Umbilical cord (tissue), 2 donors: ENCODE results near the gene NDUFB10. TPM values are rescaled to one million over a fixed set of nuclear protein-coding genes. Genes with fewer than 3 reads are reported as not detected.
"Not testable (repeated sequence)": the region's sequence is repeated elsewhere in the genome, so short reads cannot be mapped to it uniquely, and the experiment has no call there.

Experiments used
- DNase-seq: peaks from one replicate; pipeline ENCODE4 v3.0.0-alpha.2; 2015; ENCODE audit warnings: low spot score
- total RNA-seq: library from RNA; depleted of rRNA; stranded (reverse); fragments of >200 nt; gene quantifications from one replicate; pipeline ENCODE4 v1.2.3, GENCODE V29; 2014; ENCODE audit warnings: low replicate concordance; ENCODE audit not compliant: insufficient read depth

NDUFB10 gene
- total RNA-seq, 1 donor from 2014 or later, result 111 TPM

DNA sequence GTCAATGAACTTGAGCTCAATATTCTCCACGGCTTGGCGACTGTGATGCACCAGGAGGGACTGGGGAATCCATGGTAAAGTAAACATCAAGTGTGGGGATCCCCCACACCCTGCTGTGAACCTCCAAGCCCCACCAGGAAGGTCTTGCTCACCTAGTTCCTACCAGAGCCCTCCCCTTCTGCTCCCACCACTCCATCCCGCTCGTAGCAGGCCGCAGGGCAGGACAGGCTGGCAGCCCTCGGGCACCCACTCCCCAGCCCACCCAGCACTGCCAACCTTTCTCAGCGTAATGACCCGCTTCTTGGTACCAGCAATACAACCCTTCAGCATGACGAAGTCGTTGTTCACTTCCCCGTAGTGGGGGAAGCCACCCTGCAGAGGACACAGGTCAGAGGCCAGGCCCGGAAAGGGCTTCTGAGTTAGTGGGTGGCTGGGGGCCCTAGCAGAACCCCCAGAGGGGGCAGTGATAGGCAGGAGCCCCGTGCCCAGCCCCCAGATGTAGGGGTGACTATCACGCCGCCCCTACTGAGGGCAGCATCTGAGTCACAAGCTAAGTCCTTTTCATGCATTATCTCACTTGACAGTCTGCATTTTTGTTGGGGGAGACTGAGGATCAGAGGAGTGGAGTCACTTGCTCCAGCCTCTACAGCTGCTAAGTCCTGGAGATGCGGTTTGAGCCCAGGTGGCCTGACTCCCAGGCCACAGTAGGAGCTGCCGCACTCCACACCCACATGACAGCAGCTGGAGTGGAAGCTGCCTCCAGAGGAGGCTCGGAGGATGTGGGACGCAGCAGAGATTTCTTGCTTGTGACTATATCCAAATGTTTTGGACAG lies 13.6 kb upstream of the NDUFB10 start:
- no peak for DNase-seq

DNA sequence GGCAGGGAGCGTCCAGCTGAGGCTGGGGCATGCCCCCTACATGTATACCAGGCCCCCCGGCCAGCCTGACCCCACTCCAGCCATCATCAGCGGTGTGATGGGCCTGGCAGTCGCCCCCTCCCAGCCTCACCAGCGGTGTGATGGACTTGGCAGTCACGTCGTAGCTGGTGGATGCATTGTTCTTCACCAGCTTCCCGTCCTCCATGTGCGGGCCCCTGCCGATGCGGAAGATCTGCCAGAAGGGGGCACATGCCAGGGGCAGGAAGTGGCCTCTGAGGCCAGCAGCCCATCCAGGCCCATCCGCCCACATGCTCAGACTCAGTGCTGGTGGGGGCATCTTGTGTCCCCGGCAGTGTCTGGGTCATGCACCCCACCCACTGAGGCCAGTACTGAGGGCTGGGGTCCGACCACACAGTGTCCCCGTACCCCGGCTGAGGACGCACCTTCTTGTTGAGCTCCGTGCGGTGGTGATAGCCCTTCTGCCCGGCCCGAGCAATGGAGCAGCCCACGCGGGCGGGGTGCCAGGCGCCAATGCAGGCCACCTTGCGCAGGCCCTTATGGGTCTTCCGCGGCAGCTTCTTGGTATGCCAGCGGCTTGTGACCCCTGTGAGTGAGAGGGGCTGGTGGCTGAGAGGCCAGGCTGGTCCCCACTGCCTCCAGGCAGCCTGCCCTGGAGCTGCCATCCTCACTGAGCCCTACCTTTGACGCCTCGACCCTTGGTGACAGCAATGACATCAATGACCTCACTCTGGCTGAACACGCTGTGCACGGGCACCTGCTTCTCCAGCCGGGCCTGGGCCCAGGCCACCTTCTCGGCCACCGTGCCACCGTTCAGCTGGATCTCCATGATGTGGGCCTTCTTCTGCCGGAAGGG lies 12.6 kb upstream of the NDUFB10 start:
- DNase-seq, result no peak

DNA sequence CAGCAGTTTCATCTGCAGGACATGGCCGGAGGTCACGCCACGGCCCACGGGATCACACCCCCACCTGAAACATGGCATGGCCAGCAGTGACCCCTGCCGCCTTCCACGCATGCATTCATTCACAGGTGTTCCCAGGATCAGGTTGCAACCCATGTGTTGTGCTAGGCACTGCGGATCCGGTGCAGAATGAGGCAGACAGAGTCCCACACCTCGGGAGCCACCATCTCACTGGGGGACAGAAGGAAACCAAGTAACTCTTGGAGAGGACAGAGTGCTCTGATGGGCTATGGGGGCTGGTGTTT lies 12.0 kb upstream of the NDUFB10 start:
- DNase-seq, result no peak

GRCh38 chr16:1949507-1949906 lies 9.8 kb upstream of the NDUFB10 start:
- no peak for DNase-seq

DNA sequence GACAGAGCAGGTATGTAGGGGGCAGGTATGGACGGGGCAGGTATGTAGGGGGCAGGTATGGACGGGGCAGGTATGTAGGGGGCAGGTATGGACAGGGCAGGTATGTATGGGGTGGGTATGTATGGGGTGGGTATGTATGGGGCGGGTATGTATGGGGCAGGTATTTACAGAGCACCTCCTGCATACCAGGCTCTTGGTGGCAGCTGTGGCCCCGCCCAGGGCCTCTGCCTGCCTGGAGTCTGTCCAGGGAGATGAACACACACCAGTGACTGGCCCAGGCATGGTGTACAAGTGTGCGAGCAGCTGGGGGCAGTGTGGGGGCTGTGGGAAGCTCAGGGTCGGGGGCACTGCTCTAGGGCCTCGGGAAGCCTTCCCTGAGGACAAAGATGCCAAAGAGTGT lies 9.3 kb upstream of the NDUFB10 start:
- no peak for DNase-seq

- no peak for DNase-seq
Observed at GRCh38 chr16:1950559-1950958, 8.8 kb upstream of the NDUFB10 start.

DNA sequence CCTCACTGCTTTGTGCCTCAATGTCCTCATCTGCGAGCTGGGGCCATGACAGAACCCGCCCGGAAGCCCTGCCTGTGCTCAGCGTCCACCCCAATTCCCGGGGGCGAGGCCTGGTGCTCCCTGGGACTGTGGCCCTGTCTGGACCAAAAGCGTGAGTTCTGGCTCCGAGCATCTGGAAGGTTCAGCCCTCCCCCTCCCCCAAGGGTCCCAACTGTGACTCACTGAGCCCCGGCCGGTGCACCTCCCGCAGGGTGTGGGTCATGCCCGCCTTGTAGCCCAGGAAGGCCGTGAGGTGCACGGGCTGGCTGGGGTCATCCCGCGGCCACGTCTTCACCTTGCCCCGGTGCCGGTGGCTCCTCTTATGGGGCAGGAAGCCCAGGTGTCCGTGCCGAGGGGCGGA lies 5.6 kb upstream of the NDUFB10 start:
- no peak for DNase-seq

DNA sequence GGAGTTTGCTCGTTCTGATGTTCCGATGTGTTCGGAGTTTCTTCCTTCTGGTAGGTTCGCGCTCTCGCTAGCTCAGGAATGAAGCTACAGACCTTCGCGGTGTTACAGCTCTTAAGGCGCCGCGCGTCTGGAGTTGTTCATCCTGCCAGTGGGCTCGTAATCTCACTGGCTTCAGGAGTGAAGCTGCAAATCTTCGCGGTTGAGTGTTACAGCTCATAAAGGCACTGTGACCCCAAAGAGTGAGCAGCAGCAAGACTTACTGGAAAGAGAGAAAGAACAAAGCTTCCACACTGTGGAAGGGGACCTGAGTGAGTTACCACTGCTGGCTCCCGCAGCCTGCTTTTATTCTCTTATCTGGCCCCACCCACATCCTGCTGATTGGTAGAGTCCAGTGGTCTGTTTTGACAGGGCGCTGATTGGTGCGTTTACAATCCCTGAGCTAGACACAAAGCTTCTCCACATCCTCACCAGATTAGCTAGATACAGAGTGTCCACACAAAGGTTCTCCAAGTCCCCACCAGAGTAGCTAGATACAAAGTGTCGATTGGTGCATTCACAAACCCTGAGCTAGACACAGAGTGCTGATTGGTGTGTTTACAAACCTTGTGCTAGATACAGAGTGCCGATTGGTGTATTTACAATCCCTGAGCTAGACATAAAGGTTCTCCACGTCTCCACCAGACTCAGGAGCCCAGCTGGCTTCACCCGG lies 1.8 kb upstream of the NDUFB10 start:
- DNase-seq, result not testable (repeated sequence)

- not testable (repeated sequence) for DNase-seq
Observed at GRCh38 chr16:1958143-1958491, 1.2 kb upstream of the NDUFB10 start.

DNA sequence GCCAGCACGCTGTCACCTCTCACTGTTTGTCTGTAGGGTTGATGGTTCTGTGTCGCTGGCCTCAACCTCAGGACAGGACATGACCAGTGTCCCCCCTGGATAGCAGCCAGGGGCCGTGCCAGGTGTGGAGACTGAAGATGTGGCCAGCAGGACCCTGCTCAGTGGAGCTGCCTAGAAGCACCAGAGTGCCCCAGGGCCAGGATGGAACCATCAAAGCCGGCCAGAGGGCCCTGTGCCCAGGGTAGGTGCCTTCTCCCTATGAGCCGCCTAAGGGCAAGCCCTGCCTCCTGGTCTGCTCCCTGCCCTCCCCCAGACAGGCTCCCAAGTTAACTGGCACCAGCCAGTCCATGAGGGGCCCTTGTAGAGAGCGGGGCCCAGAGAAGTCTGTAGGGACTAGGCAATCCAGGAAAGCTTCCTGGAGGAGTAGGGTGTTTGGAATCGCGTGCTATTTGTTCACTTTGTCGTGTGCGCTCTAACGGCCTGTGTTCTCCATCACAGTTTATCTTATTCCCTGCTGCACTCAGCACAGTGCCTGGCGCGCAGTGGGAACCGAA lies 546 bp upstream of the NDUFB10 start:
- DNase-seq, result no peak

DNA sequence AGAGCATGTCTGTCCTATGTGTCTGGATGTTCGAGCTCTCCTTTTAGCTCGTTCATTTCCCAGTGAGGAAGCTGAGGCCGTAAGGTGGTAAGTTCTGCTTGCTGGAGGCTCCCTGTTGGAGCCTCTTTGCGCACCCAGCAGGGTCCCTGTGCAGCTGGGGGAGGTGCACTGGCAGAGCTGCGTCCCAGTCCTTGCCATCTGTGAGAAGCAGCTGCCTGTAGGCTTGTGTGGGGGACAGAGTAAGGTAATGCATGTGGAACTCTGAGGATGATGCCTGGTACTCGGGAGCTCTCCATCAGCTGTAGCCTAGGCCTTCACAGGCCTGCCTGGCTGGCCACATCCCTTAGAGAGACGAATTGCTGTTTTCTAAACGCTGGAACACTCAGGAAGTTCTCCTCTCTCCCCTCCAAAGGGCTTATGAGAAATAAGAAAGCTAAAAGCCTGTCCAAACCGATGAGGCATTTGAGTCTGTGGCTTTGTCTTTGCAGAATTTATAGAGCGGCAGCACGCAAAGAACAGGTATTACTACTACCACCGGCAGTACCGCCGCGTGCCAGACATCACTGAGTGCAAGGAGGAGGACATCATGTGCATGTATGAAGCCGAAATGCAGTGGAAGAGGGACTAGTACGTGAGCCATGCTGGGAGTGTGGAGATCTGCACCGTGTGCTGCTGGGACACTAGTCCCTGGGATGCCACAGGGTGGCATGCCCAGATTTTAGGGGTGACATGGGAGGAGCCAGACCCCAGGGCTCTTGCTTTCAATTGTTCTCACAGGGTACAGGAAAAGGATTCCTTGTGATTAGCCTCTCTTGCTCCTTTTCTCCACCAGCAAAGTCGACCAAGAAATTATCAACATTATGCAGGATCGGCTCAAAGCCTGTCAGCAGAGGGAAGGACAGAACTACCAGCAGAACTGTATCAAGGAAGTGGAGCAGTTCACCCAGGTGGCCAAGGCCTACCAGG lies 1.6 kb downstream of the NDUFB10 start:
- DNase-seq, result no peak

GRCh38 chr16:1961651-1962067 lies 2.3 kb downstream of the NDUFB10 start:
- DNase-seq, result no peak

DNA sequence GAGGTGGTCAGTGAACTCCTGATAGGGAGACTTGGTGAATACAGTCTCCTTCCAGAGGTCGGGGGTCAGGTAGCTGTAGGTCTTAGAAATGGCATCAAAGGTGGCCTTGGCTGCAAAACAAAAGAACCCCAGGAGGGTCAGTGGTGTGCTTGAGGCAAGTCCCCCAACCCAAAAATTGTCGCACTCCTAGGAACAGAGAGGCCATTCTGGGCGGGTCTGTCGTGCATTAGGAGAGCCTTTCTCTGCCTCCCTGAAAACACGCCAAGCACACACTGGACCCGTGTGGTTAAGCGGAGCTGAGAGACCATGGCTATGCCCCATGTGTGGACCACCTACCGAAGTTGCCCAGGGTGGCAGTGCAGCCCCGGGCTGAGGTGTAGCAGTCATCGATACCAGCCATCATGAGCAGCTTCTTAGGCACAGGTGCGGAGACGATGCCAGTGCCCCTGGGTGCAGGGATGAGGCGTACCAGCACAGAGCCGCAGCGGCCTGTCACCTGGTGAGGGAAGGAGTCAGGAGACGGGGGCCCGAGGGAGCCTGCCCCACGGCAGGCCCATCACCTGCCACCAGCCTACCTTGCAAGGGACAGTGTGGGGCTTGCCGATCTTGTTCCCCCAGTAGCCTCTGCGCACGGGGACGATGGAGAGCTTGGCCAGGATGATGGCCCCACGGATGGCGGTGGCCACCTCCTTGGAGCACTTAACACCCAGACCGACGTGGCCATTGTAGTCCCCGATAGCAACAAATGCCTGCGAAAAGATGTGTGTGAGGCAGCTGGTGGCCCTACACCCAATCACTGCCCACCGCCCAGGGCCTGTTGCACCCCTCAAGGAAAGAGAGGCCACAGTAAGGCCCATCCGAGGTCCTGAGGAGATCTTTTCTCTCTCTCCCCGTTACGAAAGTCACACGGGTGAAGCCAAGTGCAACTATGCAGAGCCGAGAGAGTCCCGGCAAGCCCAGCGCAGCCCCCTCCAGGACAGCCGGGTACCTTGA lies 3.1 kb downstream of the NDUFB10 start:
- not testable (repeated sequence) for DNase-seq

DNA sequence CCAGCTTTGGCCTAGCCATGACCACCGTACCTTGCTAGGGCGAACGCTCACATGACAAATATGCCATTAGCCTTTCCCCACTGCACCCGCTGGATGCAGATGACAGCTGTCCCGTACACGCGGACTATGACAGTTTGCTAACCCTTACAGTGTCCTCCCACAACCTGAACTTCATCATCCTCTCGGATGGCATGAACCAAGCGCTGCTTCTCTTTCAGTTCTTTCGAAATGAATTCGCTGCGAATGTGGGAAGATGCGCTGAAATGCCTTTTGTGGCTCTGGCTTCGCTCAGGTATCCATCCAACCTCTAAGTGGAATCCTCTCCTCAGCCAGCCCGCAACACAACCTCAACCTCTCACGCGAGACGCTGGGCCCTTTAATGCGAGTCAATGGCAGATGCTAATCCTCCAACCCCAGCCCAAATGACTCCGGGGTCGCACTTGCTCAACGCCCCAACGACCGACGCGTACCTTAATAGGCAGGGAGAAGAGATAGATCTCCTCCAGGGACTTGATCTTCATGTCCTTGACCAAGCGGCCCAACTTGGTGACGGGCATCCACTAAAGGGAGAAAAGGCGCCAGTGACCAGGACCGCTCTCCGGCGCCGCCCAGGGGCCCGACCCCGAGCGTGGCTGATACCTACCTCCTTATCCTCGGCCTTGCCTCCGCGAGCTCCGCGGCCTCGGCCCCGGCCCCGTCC lies 4.6 kb downstream of the NDUFB10 start:
- no peak for DNase-seq

DNA sequence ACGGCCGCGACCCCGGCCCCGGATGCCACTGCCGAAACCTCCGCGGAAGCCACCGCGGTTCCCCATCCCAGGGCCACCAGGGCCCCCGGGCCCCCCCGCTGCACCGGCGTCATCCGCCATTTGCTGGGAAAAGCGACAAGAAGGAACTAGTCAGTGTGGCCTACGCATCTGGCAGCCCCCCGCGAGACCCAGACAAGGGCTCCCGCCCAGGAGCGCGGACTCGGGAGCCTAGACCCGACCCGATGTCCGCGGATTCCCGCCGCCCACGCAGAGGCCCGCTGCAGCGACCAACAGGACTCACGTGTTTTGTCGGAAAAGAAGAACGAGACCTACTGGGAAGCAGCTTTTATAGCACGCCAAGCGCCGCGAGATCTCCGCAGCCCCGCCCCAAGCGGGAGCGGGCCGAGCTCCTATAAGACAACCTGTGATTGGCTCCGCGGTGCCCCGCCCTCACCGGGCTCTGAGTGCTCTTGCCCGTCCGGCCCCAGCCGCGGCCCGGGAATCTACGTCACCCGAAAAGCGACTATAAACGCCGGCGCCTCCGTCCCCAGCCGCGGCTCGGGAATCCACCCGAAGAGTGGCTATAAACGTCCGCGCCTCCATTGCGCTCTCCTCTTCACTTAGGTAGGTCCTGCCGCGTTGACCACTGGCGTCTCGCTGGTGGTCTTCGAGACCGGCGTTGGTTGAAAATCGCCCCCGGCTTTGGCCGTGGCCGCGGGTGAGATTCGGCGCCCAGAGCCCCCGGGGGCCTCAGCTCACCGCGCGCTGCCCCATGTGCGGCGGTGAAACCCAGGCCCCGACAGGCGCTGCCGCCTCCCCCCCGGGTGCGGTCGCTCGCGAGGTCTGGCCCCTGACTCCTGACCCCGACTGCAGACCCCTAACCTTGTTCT lies 5.4 kb downstream of the NDUFB10 start, which contains the start of gene RPS2:
TSS of gene RPS2 (minus strand) at position 321 of the 890 bp plus-strand sequence. CDS start at position 120, 201 bp downstream.
- DNase-seq, result peak; percentile 99

DNA sequence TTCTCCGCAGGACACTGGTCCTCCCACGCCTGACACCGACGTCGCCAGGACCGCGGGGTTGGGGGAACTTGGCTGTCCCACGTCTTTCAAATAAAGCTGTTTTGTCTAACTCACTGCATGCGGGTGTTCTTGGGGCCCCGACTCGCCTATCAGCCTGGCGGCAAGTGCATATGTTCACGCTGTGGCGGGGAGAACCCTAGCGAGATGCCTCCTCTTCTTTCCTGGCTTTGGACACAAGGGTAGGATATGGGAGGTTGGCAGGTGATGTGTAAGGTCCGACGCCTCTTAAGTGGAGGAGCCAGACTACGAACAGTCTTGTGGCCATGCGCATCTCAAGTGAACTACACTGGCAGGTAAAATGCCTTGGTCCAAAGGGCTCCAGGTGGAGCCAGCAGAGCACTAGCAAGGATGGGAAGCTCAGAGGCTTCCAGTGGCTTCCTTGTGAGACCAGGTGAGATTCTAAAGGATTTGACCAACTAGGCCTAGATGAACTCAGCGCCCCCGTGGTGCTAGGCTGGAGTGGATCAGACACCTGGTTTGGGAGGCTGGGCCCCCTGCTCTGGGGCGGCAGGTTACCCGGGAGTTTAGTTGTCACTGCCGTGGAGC lies 6.2 kb downstream of the NDUFB10 start:
- DNase-seq, result no peak

- no peak for DNase-seq
Observed at GRCh38 chr16:1966460-1966859, 7.1 kb downstream of the NDUFB10 start, which contains the start of gene RNF151. Gene RNF151, plus strand, starts transcription at chr16:1966856. Its CDS starts 26 bp downstream, at chr16:1966882.
